WTC11 (cell line): Measurements from ENCODE around the gene TNRC18.

ENCODE experiments used
- CREB1 ChIP-seq: sonication (generic); formaldehyde crosslinking; IDR thresholded peaks from 2 replicates; pipeline ENCODE4 v1.8.0; 2023; ENCODE audit warnings: mild to moderate bottlenecking, missing genetic modification reagents
- ELF4 ChIP-seq: sonication (generic); formaldehyde crosslinking; IDR thresholded peaks from 2 replicates; pipeline ENCODE4 v1.8.1; 2022; ENCODE audit warnings: low read depth, mild to moderate bottlenecking, moderate library complexity, missing genetic modification reagents
- ZNF138 ChIP-seq: sonication (generic); formaldehyde crosslinking; conservative IDR thresholded peaks from 2 replicates; pipeline ENCODE4 v1.8.1; 2022; ENCODE audit warnings: mild to moderate bottlenecking, moderate library complexity, missing genetic modification reagents

DNA sequence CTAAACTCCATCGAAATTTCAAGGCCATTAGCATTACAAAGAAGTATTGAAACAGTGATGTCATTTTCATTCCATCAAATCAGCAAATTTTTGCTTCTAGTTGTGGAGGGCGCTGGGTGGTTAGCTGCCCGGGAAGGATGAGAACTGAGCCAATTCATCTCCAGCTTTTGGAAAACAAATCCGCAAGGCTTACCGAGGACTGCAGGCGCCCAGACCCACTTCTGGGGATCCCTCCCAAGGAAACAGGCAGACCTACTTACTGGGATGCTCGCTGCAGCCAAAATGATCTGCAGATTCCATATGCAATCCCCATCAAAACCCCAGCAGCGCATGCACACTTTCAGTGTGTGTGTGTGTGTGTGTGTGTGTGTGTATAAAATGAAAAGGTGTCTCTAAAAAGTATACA lies 19.2 kb downstream of the TNRC18 start:
- TF ChIP-seq ZNF138 (CRISPR knock-in tag) (no peak), CREB1 (no peak), ELF4 (CRISPR knock-in tag) (no peak)
